Naive thymus-derived CD8-positive, alpha-beta T cell (primary cell): Measurements from ENCODE around the gene CMSS1. TPM values are rescaled to one million over a fixed set of nuclear protein-coding genes. Genes with fewer than 3 reads are reported as not detected.

Experiments
- ATAC-seq, 2 donors: fragments of 150-1000 bp; cut with Tn5 transposase in 1 of 2; sonication (Bioruptor Pico), chemical (Tn5 transposase) in 1 of 2; 1 replicate in 1 of 2; 2 replicates in 1 of 2; pipeline ENCODE4 v1.10.0; 2021; ENCODE audit warnings: mild to moderate bottlenecking in 2 of 2, moderate library complexity in 2 of 2
- POLR2A ChIA-PET: fragments of 350-600 bp; sonication (Branson Sonifier 250); formaldehyde crosslinking; loops from one replicate; lab custom pipeline; 2021; ENCODE audit warnings: antibody characterized with exemption; lab: Charles Lee
- DNase-seq, 10 donors: peaks; one replicate each; pipeline versions ENCODE4 v3.0.0 to v3.0.0-alpha.2; 2020 to 2022
- H3K27ac Mint-ChIP-seq, 10 donors: one replicate each; pipeline ENCODE4 v1.8.0; 2020 to 2022; ENCODE audit warnings: mild to moderate bottlenecking in 10 of 10, mixed read lengths in 10 of 10, moderate library complexity in 4 of 10, inconsistent platforms in 1 of 10
- H3K27me3 Mint-ChIP-seq, 5 donors: one replicate each; pipeline ENCODE4 v1.8.0; 2021 to 2022; ENCODE audit warnings: mixed read lengths in 5 of 5
- H3K36me3 Mint-ChIP-seq, 3 donors: one replicate each; pipeline ENCODE4 v1.8.0; 2020 to 2022; ENCODE audit warnings: mixed read lengths in 3 of 3, mild to moderate bottlenecking in 2 of 3, inconsistent platforms in 1 of 3
- H3K4me1 Mint-ChIP-seq, 4 donors: one replicate each; pipeline ENCODE4 v1.8.0; 2021 to 2022; ENCODE audit warnings: mixed read lengths in 4 of 4
- H3K4me3 Mint-ChIP-seq, 10 donors: one replicate each; pipeline ENCODE4 v1.8.0; 2020 to 2022; ENCODE audit warnings: mild to moderate bottlenecking in 10 of 10, mixed read lengths in 10 of 10, moderate library complexity in 6 of 10, inconsistent platforms in 1 of 10
- H3K9me3 Mint-ChIP-seq, 9 donors: one replicate each; pipeline ENCODE4 v1.8.0; 2020 to 2022; ENCODE audit warnings: mixed read lengths in 9 of 9, mild to moderate bottlenecking in 3 of 9, inconsistent platforms in 1 of 9, moderate library complexity in 1 of 9
- polyA plus RNA-seq, 3 donors: library from polyadenylated mRNA; unstranded; fragments of 300-500 nt; fragmentation: Illumina TruSeq; gene quantifications; one replicate each; pipeline ENCODE4 v1.2.3, GENCODE V29; 2021
- total RNA-seq, 8 experiments: library from RNA in 2 of 8; stranded (reverse) in 2 of 8; gene quantifications; one replicate each; pipeline ENCODE4 v1.2.3 and lab custom pipeline; 2021 to 2026

Gene CMSS1
- total and polyA plus RNA-seq, 5 experiments from 2014 or later = 18.9 to 32.4 (median 29.7) TPM

GRCh38 chr3:99997293-99997692, 179.6 kb downstream of the CMSS1 start:
- Mint-ChIP-seq H3K4me3 (no peak overlapping the region), H3K27me3 (no peaks in the 10 kb centered on the region), H3K4me1 (peaks cover 0 to 7% (median under 1%) of the 10 kb centered on the region in 4 donors), H3K27ac (no peak overlapping the region), H3K9me3 (peaks cover 6 to 49% (median 34%) of the 10 kb centered on the region in 9 donors), H3K36me3 (peaks cover 10 to 40% (median 39%) of the 10 kb centered on the region in 3 donors)
- ATAC-seq (no peak), DNase-seq (no peak)
- POLR2A ChIA-PET = no interaction called here

GRCh38 chr3:99999536-99999935, 181.9 kb downstream of the CMSS1 start:
- no peak for DNase-seq
- no peak overlapping the region for H3K27ac Mint-ChIP-seq

DNA sequence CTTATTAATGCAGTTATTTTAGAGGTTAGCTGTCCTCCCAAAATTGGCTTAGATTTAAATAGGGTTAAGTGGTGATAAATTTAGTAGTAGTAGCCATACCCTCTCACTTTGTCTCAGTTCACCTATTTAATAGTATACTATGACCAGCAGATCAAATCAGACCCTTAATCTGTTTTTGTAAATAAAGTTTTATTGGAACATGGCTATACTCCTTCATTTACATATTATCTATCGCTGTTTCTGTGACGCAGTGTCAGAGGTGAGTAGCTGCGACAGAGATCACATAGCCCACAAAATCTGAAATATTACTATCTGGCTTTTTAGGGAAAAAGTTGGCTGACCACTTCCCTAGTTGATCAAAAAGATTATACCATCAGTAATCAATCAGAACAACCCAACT, 183.4 kb downstream of the CMSS1 start:
- Mint-ChIP-seq H3K9me3 (peaks cover 0 to 12% (median 7%) of the 10 kb centered on the region in 9 donors), H3K4me3 (no peak overlapping the region), H3K27ac (no peak overlapping the region), H3K27me3 (no peaks in the 10 kb centered on the region), H3K36me3 (peaks cover 3 to 10% (median 9%) of the 10 kb centered on the region in 3 donors), H3K4me1 (peaks cover 0 to 19% (median 8%) of the 10 kb centered on the region in 4 donors)
- ATAC-seq (no peak), DNase-seq (no peak)
- POLR2A ChIA-PET = no interaction called here

More at GRCh38 chr3:99999536-99999935, 181.9 kb downstream of the CMSS1 start:
- ATAC-seq = no peak
- Mint-ChIP-seq H3K27me3 (no peaks in the 10 kb centered on the region), H3K4me3 (no peak overlapping the region), H3K4me1 (peaks cover 0 to 13% (median 7%) of the 10 kb centered on the region in 4 donors), H3K36me3 (peaks cover 5 to 18% (median 16%) of the 10 kb centered on the region in 3 donors), H3K9me3 (peaks cover 0 to 26% (median 15%) of the 10 kb centered on the region in 9 donors)
- POLR2A ChIA-PET = no interaction called here

GRCh38 chr3:100001526-100002270, 184.0 kb downstream of the CMSS1 start:
- no peak overlapping the region for H3K27ac Mint-ChIP-seq
- DNase-seq = no peak
- H3K36me3 Mint-ChIP-seq = peaks cover 0 to 6% (median 4%) of the 10 kb centered on the region in 3 donors
- peaks cover 0 to 8% (median 2%) of the 10 kb centered on the region in 9 donors for H3K9me3 Mint-ChIP-seq
- peaks cover 0 to 24% (median 6%) of the 10 kb centered on the region in 4 donors for H3K4me1 Mint-ChIP-seq
- no peak for ATAC-seq
- no peak overlapping the region for H3K4me3 Mint-ChIP-seq
- H3K27me3 Mint-ChIP-seq = no peaks in the 10 kb centered on the region
- POLR2A ChIA-PET = no interaction called here

GRCh38 chr3:100002599-100003350, 185.1 kb downstream of the CMSS1 start:
- DNase-seq = no peak
- Mint-ChIP-seq H3K4me3 (no peak overlapping the region), H3K27me3 (no peaks in the 10 kb centered on the region), H3K36me3 (peaks cover 0 to 6% (median 0%) of the 10 kb centered on the region in 3 donors), H3K27ac (no peak overlapping the region), H3K9me3 (peaks cover 0 to 8% (median 0%) of the 10 kb centered on the region in 9 donors), H3K4me1 (peaks cover 0 to 24% (median 6%) of the 10 kb centered on the region in 4 donors)
- POLR2A ChIA-PET = no interaction called here
- no peak for ATAC-seq

- H3K4me1 Mint-ChIP-seq = peaks cover 0 to 24% (median 6%) of the 10 kb centered on the region in 4 donors
- ATAC-seq = no peak
- POLR2A ChIA-PET = no interaction called here
- H3K36me3 Mint-ChIP-seq = peaks cover 0 to 4% (median 0%) of the 10 kb centered on the region in 3 donors
- H3K4me3 Mint-ChIP-seq = no peak overlapping the region
- no peak for DNase-seq
- H3K9me3 Mint-ChIP-seq = peaks cover 0 to 3% (median 0%) of the 10 kb centered on the region in 9 donors
- H3K27me3 Mint-ChIP-seq = no peaks in the 10 kb centered on the region
- H3K27ac Mint-ChIP-seq = no peak overlapping the region
Observed at GRCh38 chr3:100003609-100004503, 186.2 kb downstream of the CMSS1 start.

DNA sequence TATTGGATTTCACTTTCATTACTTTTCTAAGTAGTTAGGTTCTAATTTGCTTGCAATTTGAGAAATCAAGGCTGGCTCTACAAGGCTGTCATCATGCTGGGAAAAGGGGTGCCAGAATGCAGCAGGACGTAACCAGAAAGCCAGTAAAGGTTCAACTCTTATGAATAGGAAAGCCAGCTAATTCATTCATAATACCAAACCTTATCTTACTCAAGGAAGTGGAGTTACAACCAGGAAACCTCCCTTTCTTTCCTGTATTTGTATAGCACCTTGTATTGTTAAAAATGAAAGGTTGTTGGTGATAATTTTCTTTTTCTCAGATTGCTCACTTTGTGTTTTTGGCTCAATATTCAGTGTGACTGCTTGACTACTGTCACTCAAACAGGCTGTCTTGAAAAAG, 187.3 kb downstream of the CMSS1 start:
- Mint-ChIP-seq H3K9me3 (no peaks in the 10 kb centered on the region), H3K27ac (peak overlapping the region in 1 of 10 donors; percentile 63), H3K36me3 (peaks cover 0 to 4% (median 2%) of the 10 kb centered on the region in 3 donors), H3K4me3 (no peak overlapping the region), H3K27me3 (no peaks in the 10 kb centered on the region), H3K4me1 (peaks cover 2 to 24% (median 7%) of the 10 kb centered on the region in 4 donors)
- DNase-seq = no peak
- no peak for ATAC-seq
- POLR2A ChIA-PET = no interaction called here

DNA sequence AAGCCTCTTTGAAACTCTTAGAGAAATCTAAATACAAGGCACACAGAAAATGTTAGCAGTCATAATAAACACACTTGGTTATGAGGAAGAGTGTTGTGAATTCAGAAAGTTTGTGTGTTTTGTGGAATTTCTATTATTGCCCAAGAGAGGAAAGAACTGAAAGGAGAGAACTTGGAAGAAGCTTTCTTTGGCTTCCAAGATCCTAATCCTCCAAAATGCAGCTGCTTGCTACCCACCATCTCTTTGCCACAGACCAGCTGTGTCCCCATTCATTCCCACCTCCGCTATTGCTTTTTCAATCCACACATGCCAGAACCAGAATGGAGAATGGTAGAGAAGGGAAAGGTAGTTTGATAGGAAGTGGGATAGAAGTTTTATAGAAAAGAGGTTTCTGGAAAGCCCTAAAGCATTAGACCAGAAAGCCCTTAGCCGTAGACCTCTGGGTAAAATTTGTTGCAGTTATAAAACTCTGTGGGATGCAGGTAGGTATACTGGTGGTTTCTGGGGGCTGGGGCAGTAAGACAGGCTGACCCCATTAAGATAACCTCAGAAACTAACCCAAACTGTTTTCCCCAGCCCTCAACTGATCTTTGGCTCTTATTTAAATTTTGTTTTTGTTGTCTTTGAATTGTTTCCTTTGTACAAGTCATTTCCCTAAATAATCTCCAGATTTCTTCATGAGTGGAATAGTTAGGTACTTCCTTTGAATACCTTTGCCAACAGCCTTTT, 188.2 kb downstream of the CMSS1 start:
- DNase-seq (no peak), ATAC-seq (no peak)
- no peaks in the 10 kb centered on the region for H3K9me3 Mint-ChIP-seq
- H3K36me3 Mint-ChIP-seq = peaks cover 0 to 11% (median 8%) of the 10 kb centered on the region in 3 donors
- H3K4me1 Mint-ChIP-seq = peaks cover 3 to 24% (median 7%) of the 10 kb centered on the region in 4 donors
- H3K27ac Mint-ChIP-seq = peak overlapping the region in 1 of 10 donors; percentile 3
- POLR2A ChIA-PET = no interaction called here
- no peaks in the 10 kb centered on the region for H3K27me3 Mint-ChIP-seq
- H3K4me3 Mint-ChIP-seq = no peak overlapping the region

- POLR2A ChIA-PET = no interaction called here
- no peak for ATAC-seq
- Mint-ChIP-seq H3K36me3 (peaks cover 0 to 18% (median 16%) of the 10 kb centered on the region in 3 donors), H3K9me3 (no peaks in the 10 kb centered on the region), H3K4me3 (no peak overlapping the region), H3K4me1 (peaks cover 3 to 24% (median 7%) of the 10 kb centered on the region in 4 donors), H3K27ac (no peak overlapping the region), H3K27me3 (no peaks in the 10 kb centered on the region)
- DNase-seq = no peak
Observed at GRCh38 chr3:100006570-100007271, 189.1 kb downstream of the CMSS1 start.

DNA sequence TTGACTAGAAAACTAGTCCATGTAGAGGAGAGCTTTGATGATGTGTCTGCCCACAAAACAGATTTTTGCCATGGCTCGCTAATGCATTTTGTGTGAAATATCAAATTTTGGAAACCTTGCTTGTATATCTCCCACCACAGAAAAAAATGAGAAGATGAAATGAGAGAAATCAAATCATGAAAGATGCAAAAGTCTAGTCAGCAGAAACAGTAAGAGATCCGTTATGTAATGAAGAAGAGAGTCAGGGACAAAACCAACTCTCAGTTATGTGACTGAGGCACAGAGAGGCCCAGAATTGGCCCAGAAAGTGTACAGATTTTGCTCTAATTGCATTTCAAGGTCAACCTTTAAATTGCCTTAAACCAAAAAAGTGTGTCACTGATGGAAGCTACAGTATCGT, 189.7 kb downstream of the CMSS1 start:
- no peaks in the 10 kb centered on the region for H3K9me3 Mint-ChIP-seq
- H3K4me1 Mint-ChIP-seq = peaks cover 2 to 24% (median 6%) of the 10 kb centered on the region in 4 donors
- ATAC-seq = no peak
- POLR2A ChIA-PET = no interaction called here
- no peak for DNase-seq
- peaks cover 0 to 18% (median 18%) of the 10 kb centered on the region in 3 donors for H3K36me3 Mint-ChIP-seq
- no peak overlapping the region for H3K4me3 Mint-ChIP-seq
- no peaks in the 10 kb centered on the region for H3K27me3 Mint-ChIP-seq
- H3K27ac Mint-ChIP-seq = no peak overlapping the region

DNA sequence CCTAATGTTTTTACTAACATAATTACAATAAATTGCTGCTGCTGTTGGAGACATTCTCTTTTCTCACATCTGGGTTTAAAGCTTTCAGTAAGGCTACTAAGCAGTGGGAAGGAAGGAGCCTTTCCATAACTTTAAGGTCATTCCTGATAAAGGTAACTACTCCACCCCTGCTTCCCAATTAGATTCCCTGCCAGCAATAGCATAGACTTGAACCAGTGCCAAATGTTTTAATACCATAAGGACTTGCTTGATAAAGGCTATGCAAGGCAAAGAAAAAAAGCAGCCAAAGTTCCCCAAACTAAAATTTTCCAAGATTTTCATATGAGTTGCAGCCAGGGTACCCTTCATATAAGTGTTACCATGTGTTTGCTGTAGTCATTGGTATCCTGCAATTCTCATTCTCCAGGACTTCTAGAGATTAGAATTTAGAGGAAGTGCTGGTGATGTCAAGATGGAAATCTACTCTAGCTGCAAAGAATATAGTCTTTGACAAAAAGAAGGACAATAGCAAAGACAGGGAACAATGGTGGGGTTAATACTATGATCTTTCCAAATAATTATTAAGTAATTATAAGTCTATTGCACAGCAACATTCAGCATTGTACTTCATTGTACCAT, 190.5 kb downstream of the CMSS1 start:
- Mint-ChIP-seq H3K27ac (no peak overlapping the region), H3K27me3 (no peaks in the 10 kb centered on the region), H3K4me1 (peaks cover 2 to 18% (median 4%) of the 10 kb centered on the region in 4 donors), H3K9me3 (no peaks in the 10 kb centered on the region), H3K4me3 (no peak overlapping the region), H3K36me3 (peaks cover 0 to 18% (median 18%) of the 10 kb centered on the region in 3 donors)
- no peak for ATAC-seq
- POLR2A ChIA-PET = no interaction called here
- no peak for DNase-seq
